IPS-18c (cell line): Measurements from ENCODE around the gene IL31.
"Not testable (repeated sequence)": the region's sequence is repeated elsewhere in the genome, so short reads cannot be mapped to it uniquely, and the experiment has no call there.

Experiments
- H3K4me3 ChIP-seq: 2 replicates; pipeline ENCODE4 v1.7.0; 2013; ENCODE audit warnings: low read depth, mild to moderate bottlenecking, low read length, moderate library complexity; ENCODE audit not compliant: insufficient read depth
- H3K9me3 ChIP-seq: one replicate; pipeline ENCODE4 v1.6.1; 2013; ENCODE audit warnings: mild to moderate bottlenecking, low read length, moderate library complexity; ENCODE audit not compliant: control insufficient read depth, insufficient read depth

IL31 gene

DNA sequence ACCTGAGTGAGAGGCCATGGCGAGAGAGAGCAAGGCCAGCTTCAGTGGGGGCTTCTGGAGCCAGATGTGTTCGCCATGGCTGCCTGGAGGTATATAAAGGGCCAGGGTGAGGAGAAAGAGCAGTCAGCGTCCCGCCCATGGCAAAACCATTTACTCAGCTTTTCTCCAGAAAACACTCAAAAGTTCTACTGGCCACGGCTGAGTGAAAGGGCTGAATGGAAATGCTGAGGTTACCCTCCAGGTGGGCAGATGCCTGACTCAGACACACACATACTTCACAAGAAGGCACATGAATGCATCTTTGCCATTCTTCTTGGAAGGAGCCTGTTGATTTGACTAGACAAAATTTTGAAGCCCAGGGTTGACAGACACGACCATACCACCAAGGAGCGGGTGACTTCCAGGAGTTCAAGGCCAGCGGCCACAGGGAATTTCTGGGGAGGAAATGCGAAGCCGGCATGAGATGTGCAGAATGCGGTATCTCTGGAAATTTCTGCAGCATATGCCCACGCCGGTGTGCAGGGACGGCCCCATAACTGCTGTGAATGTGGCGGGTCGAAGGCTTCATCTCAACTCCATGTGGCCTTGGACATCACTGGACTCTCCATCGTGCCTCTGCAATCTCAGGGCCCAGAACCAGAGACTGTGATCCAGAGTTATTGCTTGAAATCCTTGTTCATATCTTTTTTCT lies at the start of gene IL31:
Gene IL31, minus strand, starts transcription at position 67 of the 691 bp plus-strand sequence. Its CDS starts 49 bp downstream, at position 18.
- H3K9me3 ChIP-seq: no peaks in the 10 kb centered on the region
- no peak within 1 kb of the TSS for H3K4me3 ChIP-seq

DNA sequence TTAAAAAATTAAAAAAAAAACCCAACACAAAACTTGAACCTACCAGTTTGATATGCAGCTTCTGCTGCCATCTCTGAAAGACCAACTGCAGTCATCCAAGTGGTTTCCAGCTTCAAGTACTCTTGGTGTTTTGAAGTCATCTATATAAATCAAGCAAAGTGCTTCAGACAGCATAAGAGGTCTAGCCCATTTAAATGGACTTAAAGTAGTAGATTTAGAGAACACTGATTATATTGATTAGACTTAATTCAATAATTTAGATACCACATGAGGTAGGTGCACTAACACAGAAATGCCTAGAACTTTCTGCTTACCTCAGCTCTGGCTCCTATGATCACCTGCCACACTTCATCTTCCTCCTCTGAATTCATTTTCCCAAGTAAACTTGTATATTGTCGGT lies 42.4 kb upstream of the IL31 start:
- Histone ChIP-seq H3K9me3 (no peaks in the 10 kb centered on the region), H3K4me3 (no peak overlapping the region)

DNA sequence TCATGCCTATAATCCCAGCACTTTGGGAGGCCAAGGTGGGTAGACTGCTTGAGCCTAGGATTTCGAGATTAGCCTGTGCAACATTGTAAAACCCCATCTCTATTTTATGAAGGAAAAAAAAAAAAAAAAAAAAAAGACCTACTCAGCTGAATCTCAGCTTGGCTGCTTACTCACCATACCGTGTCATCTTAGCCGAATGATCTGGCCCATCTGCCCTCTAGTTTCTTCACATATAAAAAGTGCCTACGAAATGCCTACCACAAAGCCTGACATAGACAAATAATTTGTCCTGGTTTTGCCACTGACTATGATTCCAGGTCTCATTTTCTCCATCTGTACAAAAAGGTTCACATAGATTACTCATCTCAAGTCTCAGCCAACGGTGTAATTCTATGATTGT lies 41.8 kb upstream of the IL31 start:
- H3K4me3 ChIP-seq: no peak overlapping the region
- H3K9me3 ChIP-seq: no peaks in the 10 kb centered on the region

DNA sequence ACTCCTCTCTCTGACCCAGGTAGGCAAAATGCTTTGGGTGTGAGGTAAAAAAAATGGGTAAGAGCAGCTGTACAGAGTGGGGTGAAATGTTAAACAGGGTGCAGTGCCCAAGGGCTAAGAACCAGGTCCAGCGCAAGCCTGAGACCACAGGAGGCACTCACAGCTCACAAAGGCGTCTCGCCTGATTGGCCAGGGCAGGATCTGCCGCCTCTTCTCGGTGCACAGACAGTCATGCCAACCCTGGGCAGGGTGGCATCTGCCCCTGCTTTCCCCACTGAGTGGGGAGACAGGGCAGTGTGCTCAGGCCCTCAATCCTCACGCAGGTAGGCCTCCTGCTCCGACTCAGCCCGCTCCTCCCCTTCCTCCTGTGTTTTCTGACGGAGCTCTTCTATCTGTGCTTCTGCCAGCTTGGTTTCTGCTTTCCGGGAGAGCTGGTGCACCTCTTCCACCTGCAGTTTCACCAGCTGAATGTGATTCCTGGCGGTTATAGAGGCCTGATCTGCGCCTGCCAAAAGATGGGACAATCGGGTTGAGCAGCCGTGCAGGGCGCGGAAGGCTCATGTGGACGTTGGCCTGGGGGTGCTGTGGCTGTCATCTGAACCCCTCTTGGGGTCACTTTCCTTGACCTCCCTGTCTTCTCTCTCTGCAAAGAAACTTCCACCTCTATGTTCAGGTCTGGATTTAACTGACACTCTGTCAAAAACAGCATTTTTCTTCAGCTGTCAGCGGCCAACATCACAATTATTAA lies 34.2 kb upstream of the IL31 start:
- no peak overlapping the region for H3K4me3 ChIP-seq
- no peaks in the 10 kb centered on the region for H3K9me3 ChIP-seq

DNA sequence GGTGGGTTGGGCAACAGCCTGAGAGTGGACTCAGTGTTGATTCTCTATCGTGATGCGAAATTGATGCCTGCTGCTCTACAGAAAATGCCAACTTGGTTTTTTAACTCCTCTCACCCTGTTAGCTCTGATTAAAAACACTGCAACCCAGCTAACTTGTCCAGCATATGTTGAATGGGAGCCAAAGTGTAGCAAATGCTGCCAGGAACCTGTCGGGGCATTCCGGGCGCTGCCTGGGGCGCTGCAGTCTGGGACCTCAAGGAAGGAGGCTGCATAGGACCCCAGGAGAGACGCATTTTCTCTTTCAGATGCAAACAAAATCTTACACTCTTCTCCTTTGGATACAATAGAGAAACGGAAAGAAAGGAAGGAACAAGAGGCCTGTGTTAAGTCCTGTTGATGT lies 33.4 kb upstream of the IL31 start:
- no peak overlapping the region for H3K4me3 ChIP-seq
- no peaks in the 10 kb centered on the region for H3K9me3 ChIP-seq

DNA sequence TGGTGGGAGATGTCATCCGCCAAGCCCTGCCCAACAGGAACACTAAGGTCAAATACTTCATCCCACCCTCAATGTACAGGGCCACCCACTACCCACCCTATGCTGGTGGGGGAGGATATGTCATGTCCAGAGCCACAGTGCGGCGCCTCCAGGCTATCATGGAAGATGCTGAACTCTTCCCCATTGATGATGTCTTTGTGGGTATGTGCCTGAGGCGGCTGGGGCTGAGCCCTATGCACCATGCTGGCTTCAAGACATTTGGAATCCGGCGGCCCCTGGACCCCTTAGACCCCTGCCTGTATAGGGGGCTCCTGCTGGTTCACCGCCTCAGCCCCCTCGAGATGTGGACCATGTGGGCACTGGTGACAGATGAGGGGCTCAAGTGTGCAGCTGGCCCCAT lies 33.0 kb upstream of the IL31 start:
- H3K4me3 ChIP-seq: no peak overlapping the region
- H3K9me3 ChIP-seq: no peaks in the 10 kb centered on the region

DNA sequence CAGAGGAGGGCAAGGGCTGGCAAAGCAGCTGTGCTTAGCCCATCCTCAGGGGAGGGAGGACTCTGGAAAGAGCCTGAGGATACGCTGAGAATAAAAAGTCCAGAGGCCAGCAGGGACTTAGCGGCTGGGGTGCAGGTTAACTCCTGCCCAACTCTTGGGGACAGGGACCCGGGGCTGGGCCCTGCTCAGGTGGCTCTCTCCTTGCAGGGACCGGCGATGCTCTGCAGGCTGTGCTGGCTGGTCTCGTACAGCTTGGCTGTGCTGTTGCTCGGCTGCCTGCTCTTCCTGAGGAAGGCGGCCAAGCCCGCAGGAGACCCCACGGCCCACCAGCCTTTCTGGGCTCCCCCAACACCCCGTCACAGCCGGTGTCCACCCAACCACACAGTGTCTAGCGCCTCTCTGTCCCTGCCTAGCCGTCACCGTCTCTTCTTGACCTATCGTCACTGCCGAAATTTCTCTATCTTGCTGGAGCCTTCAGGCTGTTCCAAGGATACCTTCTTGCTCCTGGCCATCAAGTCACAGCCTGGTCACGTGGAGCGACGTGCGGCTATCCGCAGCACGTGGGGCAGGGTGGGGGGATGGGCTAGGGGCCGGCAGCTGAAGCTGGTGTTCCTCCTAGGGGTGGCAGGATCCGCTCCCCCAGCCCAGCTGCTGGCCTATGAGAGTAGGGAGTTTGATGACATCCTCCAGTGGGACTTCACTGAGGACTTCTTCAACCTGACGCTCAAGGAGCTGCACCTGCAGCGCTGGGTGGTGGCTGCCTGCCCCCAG lies 32.3 kb upstream of the IL31 start:
- Histone ChIP-seq H3K9me3 (no peaks in the 10 kb centered on the region), H3K4me3 (no peak overlapping the region)

DNA sequence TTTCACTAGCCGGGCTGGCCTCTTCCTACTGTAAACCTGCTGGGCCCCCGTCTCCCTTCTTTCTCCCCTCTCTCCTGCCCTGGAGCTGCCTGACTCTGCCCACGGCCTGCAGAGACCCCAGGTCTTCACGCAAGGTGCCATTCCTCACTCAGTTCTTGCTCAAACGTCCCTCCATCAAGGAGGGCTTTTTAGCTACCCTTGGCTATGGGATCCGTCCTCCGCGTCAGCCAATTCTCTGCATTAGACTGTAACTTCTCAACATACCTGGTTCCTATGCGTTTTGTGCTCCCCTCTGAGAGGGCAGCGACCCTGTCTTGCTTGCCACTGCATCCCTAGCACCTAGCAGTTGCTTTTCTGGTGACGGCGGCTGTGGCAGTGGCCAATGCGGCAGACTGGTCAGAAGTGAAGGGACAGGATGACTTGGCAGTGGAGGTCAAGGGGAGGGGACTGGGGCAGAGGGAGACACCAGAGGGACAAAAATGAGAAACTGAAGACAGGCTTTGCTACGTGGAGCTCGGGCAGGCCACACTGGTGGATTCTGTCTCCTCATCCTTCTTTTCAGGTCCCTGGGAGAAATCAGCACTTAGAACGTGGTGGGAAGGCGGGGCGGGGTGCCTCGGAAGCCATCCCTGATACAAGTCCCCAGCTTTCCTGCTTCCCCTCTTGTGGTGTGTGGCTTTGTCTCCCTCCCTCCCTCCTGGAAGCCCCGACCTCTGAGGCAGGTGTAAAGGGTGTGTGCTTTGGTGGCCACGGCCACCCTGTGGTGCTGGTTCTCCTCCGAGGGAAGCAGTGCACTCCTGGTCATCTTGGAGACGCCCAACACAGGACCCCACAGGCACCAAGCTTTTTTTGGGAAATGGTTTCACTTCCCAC lies 31.3 kb upstream of the IL31 start:
- H3K9me3 ChIP-seq: no peaks in the 10 kb centered on the region
- no peak overlapping the region for H3K4me3 ChIP-seq

DNA sequence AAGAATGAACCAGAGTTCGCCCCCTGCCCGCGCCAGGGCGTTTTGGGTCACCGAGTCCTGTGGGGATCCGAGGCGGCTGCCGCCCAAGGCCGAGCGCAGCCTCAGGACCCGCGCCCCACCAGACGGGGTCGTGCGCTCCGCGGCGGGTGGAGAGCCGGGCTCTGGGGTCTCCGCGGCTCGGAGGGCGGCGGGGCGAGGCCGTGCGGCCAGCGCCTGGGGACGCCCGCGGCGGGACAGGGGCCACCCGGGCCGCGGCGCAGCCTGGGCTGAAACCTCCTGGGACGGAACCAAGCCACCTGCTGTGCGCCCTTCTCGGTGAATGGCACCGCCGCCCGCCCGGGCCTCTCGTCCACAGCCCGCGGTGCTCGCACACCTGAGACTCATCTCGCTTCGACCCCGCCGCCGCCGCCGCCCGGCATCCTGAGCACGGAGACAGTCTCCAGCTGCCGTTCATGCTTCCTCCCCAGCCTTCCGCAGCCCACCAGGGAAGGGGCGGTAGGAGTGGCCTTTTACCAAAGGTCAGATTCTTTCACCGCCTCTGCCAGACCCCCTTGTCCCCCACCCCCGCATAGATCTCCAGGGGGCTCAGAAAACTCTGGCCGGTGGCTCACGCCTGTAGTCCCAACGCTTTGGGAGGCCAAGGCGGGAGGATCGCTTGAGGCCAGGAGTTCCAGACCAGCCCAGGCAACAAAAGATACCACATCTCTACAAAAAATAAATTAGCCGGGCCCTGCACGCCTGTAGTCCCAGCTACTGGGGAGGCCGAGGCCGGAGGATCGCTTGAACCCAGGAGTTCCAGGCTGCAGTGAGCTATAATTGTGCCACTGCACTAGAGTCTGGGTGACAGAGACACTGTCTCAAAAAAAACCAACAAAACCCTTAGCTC lies 30.4 kb upstream of the IL31 start:
- Histone ChIP-seq H3K4me3 (peak overlapping the region; percentile 62), H3K9me3 (no peaks in the 10 kb centered on the region)

DNA sequence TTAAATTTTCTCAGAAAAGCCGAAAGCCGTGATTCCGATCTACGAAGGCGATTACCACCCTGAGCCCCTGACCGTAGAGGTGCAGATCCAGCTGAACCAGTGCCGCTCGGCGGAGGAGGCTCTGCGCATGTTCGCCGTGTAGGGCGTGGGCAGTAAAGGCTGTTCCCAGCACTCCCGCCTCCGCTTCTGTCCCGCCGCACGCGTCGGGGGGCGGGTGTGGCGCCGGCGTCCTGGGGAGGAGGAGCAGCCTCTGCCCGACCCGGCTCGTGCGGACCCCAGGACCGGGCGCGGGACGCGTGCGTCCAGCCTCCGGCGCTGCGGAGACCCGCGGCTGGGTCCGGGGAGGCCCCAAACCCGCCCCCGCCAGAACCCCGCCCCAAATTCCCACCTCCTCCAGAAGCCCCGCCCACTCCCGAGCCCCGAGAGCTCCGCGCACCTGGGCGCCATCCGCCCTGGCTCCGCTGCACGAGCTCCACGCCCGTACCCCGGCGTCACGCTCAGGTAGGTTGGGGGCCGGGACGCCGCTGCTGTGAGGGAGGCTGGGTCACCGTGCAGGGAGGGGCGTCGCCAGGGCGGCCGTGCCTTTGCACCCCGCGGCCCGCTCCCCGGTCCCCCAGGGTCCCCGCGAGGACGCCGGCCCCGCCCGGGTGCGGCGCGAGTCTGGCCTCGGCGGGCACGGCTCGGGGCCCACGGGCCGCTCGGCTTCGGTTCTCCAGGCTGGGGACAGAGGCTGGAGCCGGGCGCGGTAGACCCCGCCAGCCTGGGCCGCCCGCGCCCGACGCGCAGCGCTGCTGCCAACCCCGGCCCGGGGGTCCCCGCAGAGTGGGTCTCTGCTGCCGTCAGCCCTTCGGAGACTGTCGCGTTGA lies 29.5 kb upstream of the IL31 start, which contains the start of gene B3GNT4:
Gene B3GNT4, plus strand, starts transcription at position 409 of the 866 bp plus-strand sequence. CDS start 910 bp downstream, outside the sequence.
- H3K4me3 ChIP-seq: peak within 1 kb of the TSS; percentile 62

DNA sequence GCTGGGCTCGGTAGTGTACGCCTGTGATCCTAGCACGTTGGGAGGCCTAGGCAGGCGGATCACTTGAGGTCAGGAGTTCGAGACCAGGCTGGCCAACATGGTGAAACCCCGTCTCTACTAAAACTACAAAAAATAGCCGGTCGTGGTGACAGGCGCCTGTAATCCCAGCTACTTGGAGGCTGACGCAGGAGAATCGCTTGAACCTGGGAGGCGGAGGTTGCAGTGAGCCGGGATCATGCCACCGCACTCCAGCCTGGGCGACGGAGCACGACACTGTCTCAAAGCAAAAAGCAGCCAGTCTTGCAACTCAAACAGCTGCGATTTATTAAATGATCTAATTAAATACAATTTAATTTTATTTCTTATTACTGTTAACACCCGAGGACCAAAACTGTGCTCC lies 28.8 kb upstream of the IL31 start:
- H3K9me3 ChIP-seq: not testable (repeated sequence)
- peak overlapping the region; percentile 62 for H3K4me3 ChIP-seq

More for the DNA sequence above, 29.5 kb upstream of the IL31 start, which contains the start of gene B3GNT4:
- no peaks in the 10 kb centered on the region for H3K9me3 ChIP-seq

DNA sequence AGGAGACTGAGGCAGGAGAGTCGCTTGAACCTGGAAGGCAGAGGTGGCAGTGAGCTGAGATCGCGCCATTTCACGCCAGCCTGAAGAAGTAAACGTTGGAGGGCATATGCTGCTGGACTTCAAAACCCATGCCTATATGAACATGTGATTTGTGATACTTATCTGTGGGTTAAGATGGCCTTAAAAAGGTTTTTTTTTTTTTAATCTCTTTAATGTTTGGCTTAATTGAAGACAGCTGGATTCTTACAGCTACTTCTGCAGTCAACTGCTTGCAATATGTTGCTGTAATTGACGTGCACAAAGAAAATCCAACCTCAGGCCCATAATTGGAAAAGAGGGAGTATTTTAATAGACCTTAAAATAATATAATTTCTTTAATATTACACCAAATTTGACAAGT lies 28.0 kb upstream of the IL31 start:
- H3K9me3 ChIP-seq: no peaks in the 10 kb centered on the region
- no peak overlapping the region for H3K4me3 ChIP-seq

DNA sequence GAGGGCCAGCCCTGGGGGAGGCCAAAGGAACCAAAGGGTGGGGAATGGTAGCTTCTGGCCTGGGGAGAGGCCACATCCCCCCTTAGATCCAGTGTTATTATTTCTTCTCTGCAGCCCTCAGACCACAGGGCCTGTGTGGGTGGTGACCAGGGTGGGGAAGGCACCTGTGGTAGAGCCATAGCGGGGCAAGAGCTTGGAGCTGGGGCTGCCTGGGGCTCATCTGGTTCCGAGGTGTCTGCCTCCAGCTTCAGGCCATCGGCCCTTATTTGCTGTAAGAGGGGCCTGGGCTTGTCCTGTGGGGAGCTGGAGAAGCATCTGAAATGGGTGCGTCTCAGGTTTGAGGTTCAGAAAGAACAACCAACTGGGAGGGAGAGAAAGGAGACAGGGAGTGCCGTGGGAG lies 27.4 kb upstream of the IL31 start:
- H3K4me3 ChIP-seq: no peak overlapping the region

DNA sequence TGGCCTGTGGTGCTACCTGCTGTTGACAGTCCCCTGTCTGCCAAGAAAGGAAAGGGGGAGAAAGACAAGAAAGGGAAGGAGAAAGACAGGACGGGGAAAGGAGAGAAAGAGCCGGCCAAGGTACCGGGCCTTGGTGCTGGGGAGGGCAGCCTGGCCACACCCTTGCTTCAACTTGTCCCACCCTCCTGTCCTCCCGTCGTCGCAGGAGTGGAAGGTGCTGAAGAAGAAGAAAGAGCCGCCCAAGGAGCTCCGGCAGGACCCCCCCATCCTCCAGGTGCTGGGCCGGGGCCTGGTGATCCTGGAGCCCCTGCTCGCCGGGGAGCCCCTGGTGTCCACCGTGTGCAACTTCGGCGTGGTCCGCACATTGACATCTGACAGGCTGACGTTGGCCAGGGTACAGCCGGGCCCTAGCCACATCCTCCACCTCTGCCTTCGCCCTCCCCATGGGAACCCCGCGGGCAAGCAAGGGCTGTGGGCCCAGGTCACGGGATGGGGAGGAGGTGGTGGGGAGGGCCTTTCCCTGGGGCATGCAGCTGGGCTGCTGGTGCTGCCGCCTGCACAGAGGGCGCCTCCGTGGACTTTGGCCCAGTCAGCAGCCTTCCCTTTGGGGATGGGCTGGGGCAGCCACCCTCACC lies 26.6 kb upstream of the IL31 start:
- Histone ChIP-seq H3K9me3 (no peaks in the 10 kb centered on the region), H3K4me3 (no peak overlapping the region)

More for the DNA sequence above, 27.4 kb upstream of the IL31 start:
- H3K9me3 ChIP-seq: no peaks in the 10 kb centered on the region
